ENCODE results near the gene IZUMO2. TPM values are rescaled to one million over a fixed set of nuclear protein-coding genes. Genes with fewer than 3 reads are reported as not detected.

IZUMO2 gene
- total RNA-seq, 1 experiment from 2014 or later, result not detected

DNA sequence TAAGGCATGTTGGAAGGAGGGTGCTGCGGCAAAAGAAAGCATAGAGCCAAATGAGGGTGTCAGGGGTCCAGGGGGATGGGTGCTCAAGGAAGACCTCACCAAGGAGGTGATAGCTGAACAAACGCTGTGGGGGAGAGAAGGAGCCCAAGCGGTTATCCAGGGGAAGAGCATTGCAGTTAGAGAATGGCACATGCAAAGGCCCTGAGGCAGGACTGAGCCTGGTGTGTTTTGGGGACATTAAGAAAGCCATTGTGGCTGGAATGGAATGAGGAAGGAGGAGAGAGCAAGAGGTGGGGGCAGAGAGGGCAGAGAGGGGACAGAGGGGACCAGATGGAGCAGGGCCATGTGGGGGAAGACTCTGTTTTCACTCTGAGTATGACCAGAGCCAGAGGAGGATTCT, 34.3 kb upstream of the IZUMO2 start:
- Histone ChIP-seq H3K4me3 (replicated peaks in 1 of 2; ENCODE audit: low read depth in 1 of 2, low read length in 2 of 2) (no peak overlapping the region), H3K9me2 (ENCODE audit: insufficient read depth) (no peaks in the 10 kb centered on the region), H3K9me3 (ENCODE audit: control insufficient read depth in 1 of 2, insufficient read depth in 1 of 2, low read depth in 1 of 2, low read length in 2 of 2) (no peaks in the 10 kb centered on the region), H3K36me3 (ENCODE audit: control insufficient read depth in 1 of 2, insufficient read depth in 2 of 2, low read length in 2 of 2) (no peaks in the 10 kb centered on the region), H2AFZ (ENCODE audit: low read depth, low read length, poor library complexity, severe bottlenecking) (no peak overlapping the region), H3K4me1 (ENCODE audit: control insufficient read depth in 1 of 2, insufficient read depth in 2 of 2, low read length in 2 of 2) (peaks cover 4% of the 10 kb centered on the region in 2 experiments; a peak in 1 of 4 replicates), H3K4me2 (ENCODE audit: low read length) (no peak overlapping the region), H3K9ac (ENCODE audit: low read length) (no peak overlapping the region), H3K79me2 (ENCODE audit: insufficient read depth, low read length) (no peaks in the 10 kb centered on the region), H3K27me3 (ENCODE audit: insufficient read depth, low read length) (peaks cover 14% of the 10 kb centered on the region; the same call in 1 of the 2 replicates), H4K20me1 (ENCODE audit: insufficient read depth) (no peaks in the 10 kb centered on the region), H3K27ac (ENCODE audit: low read depth, low read length) (no peak overlapping the region)
- POLR2A ChIA-PET, result no interaction called here
- no TSS peak for BruUV-seq (replicated peaks)
- DNase-seq (ENCODE audit: low read depth, low spot score) (no peak), ATAC-seq (no peak)
- RAD21 ChIA-PET (ENCODE audit: low non-redundant PET in 1 of 2, low total read pairs in 2 of 2, uncharacterized antibody in 2 of 2, unreplicated experiment in 2 of 2), result no interaction called here
- intact Hi-C loops (cut with micrococcal nuclease), result no loop called here
- TF ChIP-seq SP1 (IDR thresholded peaks at IDR 0.05; ENCODE audit: low read depth) (no peak), POLR2A (IDR thresholded peaks at IDR 0.05; ENCODE audit: borderline replicate concordance, extremely low read depth, insufficient read depth, insufficient read length) (no peak), EZH2 (IDR thresholded peaks at IDR 0.05) (no peak), CEBPB (IDR thresholded peaks at IDR 0.05; ENCODE audit: low read depth) (no peak), ZBTB33 (IDR thresholded peaks at IDR 0.05; ENCODE audit: extremely low read depth, insufficient replicate concordance, low read length) (no peak), FOSL1 (IDR thresholded peaks at IDR 0.05; ENCODE audit: low read depth) (no peak), TCF7L2 (IDR thresholded peaks at IDR 0.05; ENCODE audit: borderline replicate concordance, extremely low read depth, insufficient read depth, insufficient read length) (no peak), EZH2phosphoT487 (IDR thresholded peaks at IDR 0.05; ENCODE audit: borderline replicate concordance) (no peak), SIN3A (IDR thresholded peaks at IDR 0.05; ENCODE audit: low read depth) (no peak), YY1 (IDR thresholded peaks at IDR 0.05; ENCODE audit: extremely low read depth, insufficient replicate concordance, low read depth, low read length) (no peak), MAX (IDR thresholded peaks at IDR 0.05) (no peak), SRF (IDR thresholded peaks at IDR 0.05; ENCODE audit: low read depth) (no peak), ZFX (IDR thresholded peaks at IDR 0.05) (no peak), CBX3 (IDR thresholded peaks at IDR 0.05; ENCODE audit: low read depth) (no peak), JUND (IDR thresholded peaks at IDR 0.05) (no peak), EGR1 (IDR thresholded peaks at IDR 0.05; ENCODE audit: low read depth) (no peak), RAD21 (IDR thresholded peaks at IDR 0.05; ENCODE audit: low read depth) (no peak), POLR2AphosphoS5 (IDR thresholded peaks at IDR 0.05; ENCODE audit: low read depth, low read length) (no peak)
- TF ChIP-seq, protein P1, sequence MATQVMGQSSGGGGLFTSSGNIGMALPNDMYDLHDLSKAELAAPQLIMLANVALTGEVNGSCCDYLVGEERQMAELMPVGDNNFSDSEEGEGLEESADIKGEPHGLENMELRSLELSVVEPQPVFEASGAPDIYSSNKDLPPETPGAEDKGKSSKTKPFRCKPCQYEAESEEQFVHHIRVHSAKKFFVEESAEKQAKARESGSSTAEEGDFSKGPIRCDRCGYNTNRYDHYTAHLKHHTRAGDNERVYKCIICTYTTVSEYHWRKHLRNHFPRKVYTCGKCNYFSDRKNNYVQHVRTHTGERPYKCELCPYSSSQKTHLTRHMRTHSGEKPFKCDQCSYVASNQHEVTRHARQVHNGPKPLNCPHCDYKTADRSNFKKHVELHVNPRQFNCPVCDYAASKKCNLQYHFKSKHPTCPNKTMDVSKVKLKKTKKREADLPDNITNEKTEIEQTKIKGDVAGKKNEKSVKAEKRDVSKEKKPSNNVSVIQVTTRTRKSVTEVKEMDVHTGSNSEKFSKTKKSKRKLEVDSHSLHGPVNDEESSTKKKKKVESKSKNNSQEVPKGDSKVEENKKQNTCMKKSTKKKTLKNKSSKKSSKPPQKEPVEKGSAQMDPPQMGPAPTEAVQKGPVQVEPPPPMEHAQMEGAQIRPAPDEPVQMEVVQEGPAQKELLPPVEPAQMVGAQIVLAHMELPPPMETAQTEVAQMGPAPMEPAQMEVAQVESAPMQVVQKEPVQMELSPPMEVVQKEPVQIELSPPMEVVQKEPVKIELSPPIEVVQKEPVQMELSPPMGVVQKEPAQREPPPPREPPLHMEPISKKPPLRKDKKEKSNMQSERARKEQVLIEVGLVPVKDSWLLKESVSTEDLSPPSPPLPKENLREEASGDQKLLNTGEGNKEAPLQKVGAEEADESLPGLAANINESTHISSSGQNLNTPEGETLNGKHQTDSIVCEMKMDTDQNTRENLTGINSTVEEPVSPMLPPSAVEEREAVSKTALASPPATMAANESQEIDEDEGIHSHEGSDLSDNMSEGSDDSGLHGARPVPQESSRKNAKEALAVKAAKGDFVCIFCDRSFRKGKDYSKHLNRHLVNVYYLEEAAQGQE (IDR thresholded peaks at IDR 0.05; ENCODE audit: low read depth), result no peak
- TF ChIP-seq, protein P2, sequence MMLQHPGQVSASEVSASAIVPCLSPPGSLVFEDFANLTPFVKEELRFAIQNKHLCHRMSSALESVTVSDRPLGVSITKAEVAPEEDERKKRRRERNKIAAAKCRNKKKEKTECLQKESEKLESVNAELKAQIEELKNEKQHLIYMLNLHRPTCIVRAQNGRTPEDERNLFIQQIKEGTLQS (IDR thresholded peaks at IDR 0.05), result no peak
- CTCF ChIA-PET, result no interaction called here

Data from HCT116 (cell line).